ENCODE results near the gene LRRC41.

GRCh38 chr1:46295306-46295705, 8.1 kb downstream of the LRRC41 start:
- TF ChIP-seq CTCF (IDR thresholded peaks at IDR 0.05; ENCODE audit: insufficient read depth, low read length, poor library complexity, severe bottlenecking) (no peak), EZH2phosphoT487 (conservative IDR thresholded peaks at IDR 0.05; ENCODE audit: low read length) (no peak)
